ENCODE results near the gene GBF1. TPM values are rescaled to one million over a fixed set of nuclear protein-coding genes. Genes with fewer than 3 reads are reported as not detected.

GBF1 gene
- total and polyA plus RNA-seq, 2 of the 13 experiments (the other 11 are each of a cell fraction or from before 2014, with no cell fraction given): 17.1 to 21.9 TPM

- no peak for TF ChIP-seq AFF4 (CRISPR knock-in tag; IDR thresholded peaks at IDR 0.05)
- peak; percentile 65; the same call in 1 of the 2 replicates for TF ChIP-seq ZNF275 (CRISPR knock-in tag; IDR thresholded peaks at IDR 0.05; ENCODE audit: borderline replicate concordance)
- TF ChIP-seq ZMYM4 (CRISPR knock-in tag; IDR thresholded peaks at IDR 0.05): 0 out of 2 replicates have a peak, but pooled peaks have one; percentile 44
- TF ChIP-seq ZSCAN31 (CRISPR knock-in tag; IDR thresholded peaks at IDR 0.05; ENCODE audit: low read depth): peak; percentile 70; the same call in 1 of the 2 replicates
- no peak for TF ChIP-seq CREBL2 (CRISPR knock-in tag; IDR thresholded peaks at IDR 0.05; ENCODE audit: borderline replicate concordance)
- 0 out of 2 replicates have a peak, but pooled peaks have one; percentile 64 for TF ChIP-seq HBP1 (CRISPR knock-in tag; IDR thresholded peaks at IDR 0.05; ENCODE audit: low read depth)
- TF ChIP-seq SP4 (CRISPR knock-in tag; IDR thresholded peaks at IDR 0.05): no peak
- TF ChIP-seq ZNF101 (CRISPR knock-in tag; IDR thresholded peaks at IDR 0.05; ENCODE audit: borderline replicate concordance, low read depth): no peak
- TF ChIP-seq ZNF503 (CRISPR knock-in tag; IDR thresholded peaks at IDR 0.05): no peak
- TF ChIP-seq ZFAT (CRISPR knock-in tag; conservative IDR thresholded peaks at IDR 0.05): 0 out of 2 replicates have a peak, but pooled peaks have one; percentile 55
- TF ChIP-seq GZF1 (CRISPR knock-in tag; IDR thresholded peaks at IDR 0.05): no peak
- TF ChIP-seq ATF2 (CRISPR knock-in tag; IDR thresholded peaks at IDR 0.05): no peak
These were observed 174.2 kb downstream of the GBF1 start (continued) for GRCh38 chr10:102419269-102420180.
